Stomach (tissue), 4 donors: ENCODE measurements around the gene CD209.

ENCODE experiments used
- POLR2A ChIP-seq, 4 donors: fragments of 450-650 bp; IDR thresholded peaks; one replicate each; pipeline ENCODE4 v1.6.1; 2016; ENCODE audit warnings: antibody characterized with exemption in 4 of 4, control low read depth in 2 of 4, mild to moderate bottlenecking in 1 of 4, moderate library complexity in 1 of 4
- TF ChIP-seq, protein P1 (sequence below), 7 experiments: fragments of 450-650 bp in 4 of 7; fragments of 200-600 bp in 3 of 7; sonication (generic) in 3 of 7; IDR thresholded peaks; one replicate each; pipeline ENCODE4 v1.5.1; 2016 to 2019; ENCODE audit warnings: antibody characterized with exemption in 7 of 7, control low read depth in 2 of 7, mild to moderate bottlenecking in 1 of 7

DNA sequence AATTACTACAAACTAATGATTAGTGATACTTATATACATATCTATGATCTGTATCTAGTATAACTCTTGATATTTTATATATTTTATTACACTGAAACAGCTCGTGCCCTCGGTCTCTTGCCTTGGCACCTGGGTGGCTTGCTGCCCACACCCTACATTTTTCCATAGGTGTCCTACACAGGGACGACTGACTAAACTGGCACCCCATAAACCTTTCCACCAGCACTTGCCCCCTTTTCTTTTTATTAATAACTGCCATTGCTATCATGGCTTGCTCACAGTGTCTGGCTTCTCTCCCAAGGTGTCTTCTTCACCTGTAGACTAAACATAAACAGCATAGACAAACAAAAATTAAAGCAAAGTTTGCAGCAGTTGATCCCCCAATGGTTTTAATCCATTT is 46.2 kb upstream of the CD209 start:
- TF ChIP-seq, protein P1, sequence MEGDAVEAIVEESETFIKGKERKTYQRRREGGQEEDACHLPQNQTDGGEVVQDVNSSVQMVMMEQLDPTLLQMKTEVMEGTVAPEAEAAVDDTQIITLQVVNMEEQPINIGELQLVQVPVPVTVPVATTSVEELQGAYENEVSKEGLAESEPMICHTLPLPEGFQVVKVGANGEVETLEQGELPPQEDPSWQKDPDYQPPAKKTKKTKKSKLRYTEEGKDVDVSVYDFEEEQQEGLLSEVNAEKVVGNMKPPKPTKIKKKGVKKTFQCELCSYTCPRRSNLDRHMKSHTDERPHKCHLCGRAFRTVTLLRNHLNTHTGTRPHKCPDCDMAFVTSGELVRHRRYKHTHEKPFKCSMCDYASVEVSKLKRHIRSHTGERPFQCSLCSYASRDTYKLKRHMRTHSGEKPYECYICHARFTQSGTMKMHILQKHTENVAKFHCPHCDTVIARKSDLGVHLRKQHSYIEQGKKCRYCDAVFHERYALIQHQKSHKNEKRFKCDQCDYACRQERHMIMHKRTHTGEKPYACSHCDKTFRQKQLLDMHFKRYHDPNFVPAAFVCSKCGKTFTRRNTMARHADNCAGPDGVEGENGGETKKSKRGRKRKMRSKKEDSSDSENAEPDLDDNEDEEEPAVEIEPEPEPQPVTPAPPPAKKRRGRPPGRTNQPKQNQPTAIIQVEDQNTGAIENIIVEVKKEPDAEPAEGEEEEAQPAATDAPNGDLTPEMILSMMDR (IDR thresholded peaks at IDR 0.05), result no peak
- TF ChIP-seq POLR2A (IDR thresholded peaks at IDR 0.05), result no peak
